Stimulated activated naive CD8-positive, alpha-beta T cell treated with anti-CD3 and anti-CD28 coated beads, Interleukin-15, amount 100 ng/mL, for 72 hours (primary cell): ENCODE measurements around the gene LIPC.

Experiments used
- ATAC-seq: fragments of 150-1000 bp; cut with Tn5 transposase; 2 replicates; pipeline ENCODE4 v1.10.0; 2021; ENCODE audit warnings: mild to moderate bottlenecking, moderate library complexity
- DNase-seq, 2 donors: peaks; one replicate each; pipeline ENCODE4 v3.0.0; 2021 to 2022
- H3K27ac Mint-ChIP-seq, 2 donors: one replicate each; pipeline ENCODE4 v1.8.0; 2022; ENCODE audit warnings: mild to moderate bottlenecking in 2 of 2, mixed read lengths in 2 of 2, moderate library complexity in 2 of 2
- H3K27me3 Mint-ChIP-seq: one replicate; pipeline ENCODE4 v1.8.0; 2022; ENCODE audit warnings: mixed read lengths
- H3K4me1 Mint-ChIP-seq: one replicate; pipeline ENCODE4 v1.8.0; 2022; ENCODE audit warnings: mild to moderate bottlenecking, mixed read lengths
- H3K4me3 Mint-ChIP-seq, 2 donors: one replicate each; pipeline ENCODE4 v1.8.0; 2022; ENCODE audit warnings: mild to moderate bottlenecking in 2 of 2, mixed read lengths in 2 of 2, moderate library complexity in 1 of 2
- H3K9me3 Mint-ChIP-seq, 2 donors: one replicate each; pipeline ENCODE4 v1.8.0; 2022; ENCODE audit warnings: mixed read lengths in 2 of 2

The LIPC gene

GRCh38 chr15:58466566-58466965 is 34.8 kb downstream of the LIPC start:
- Mint-ChIP-seq H3K9me3 (no peaks in the 10 kb centered on the region), H3K4me1 (peaks cover 90% of the 10 kb centered on the region), H3K27ac (no peak overlapping the region), H3K4me3 (peak overlapping the region in 1 of 2 donors; percentile 7), H3K27me3 (no peaks in the 10 kb centered on the region)
- DNase-seq (no peak), ATAC-seq (no peak)

- H3K9me3 Mint-ChIP-seq: no peaks in the 10 kb centered on the region
- no peak for DNase-seq
- peaks cover 89% of the 10 kb centered on the region for H3K4me1 Mint-ChIP-seq
- H3K27ac Mint-ChIP-seq: peak overlapping the region in 1 of 2 donors; percentile 6
- ATAC-seq: no peak
- no peaks in the 10 kb centered on the region for H3K27me3 Mint-ChIP-seq
- peak overlapping the region in 1 of 2 donors; percentile 30 for H3K4me3 Mint-ChIP-seq
Observed at GRCh38 chr15:58467121-58467721, 35.4 kb downstream of the LIPC start.

GRCh38 chr15:58467722-58468423 is 36.1 kb downstream of the LIPC start:
- peak overlapping the region in 1 of 2 donors; percentile 30 for H3K4me3 Mint-ChIP-seq
- DNase-seq: no peak

GRCh38 chr15:58469432-58470353 is 37.9 kb downstream of the LIPC start:
- H3K27me3 Mint-ChIP-seq: no peaks in the 10 kb centered on the region
- H3K9me3 Mint-ChIP-seq: no peaks in the 10 kb centered on the region
- no peak for ATAC-seq
- peaks cover 86% of the 10 kb centered on the region for H3K4me1 Mint-ChIP-seq
- H3K27ac Mint-ChIP-seq: no peak overlapping the region
- peak overlapping the region in 1 of 2 donors; percentile 28 for H3K4me3 Mint-ChIP-seq
- no peak for DNase-seq

More at GRCh38 chr15:58467722-58468423, 36.1 kb downstream of the LIPC start:
- H3K4me1 Mint-ChIP-seq: peaks cover 86% of the 10 kb centered on the region
- H3K9me3 Mint-ChIP-seq: no peaks in the 10 kb centered on the region
- no peaks in the 10 kb centered on the region for H3K27me3 Mint-ChIP-seq
- peak; percentile 55 for ATAC-seq
- H3K27ac Mint-ChIP-seq: peak overlapping the region in 1 of 2 donors; percentile 2

GRCh38 chr15:58471348-58471747 is 39.6 kb downstream of the LIPC start:
- Mint-ChIP-seq H3K9me3 (no peaks in the 10 kb centered on the region), H3K4me3 (peak overlapping the region in 1 of 2 donors; percentile 41), H3K27ac (peak overlapping the region in 1 of 2 donors; percentile 29), H3K4me1 (peaks cover 86% of the 10 kb centered on the region), H3K27me3 (no peaks in the 10 kb centered on the region)
- no peak for ATAC-seq
- no peak for DNase-seq

GRCh38 chr15:58472221-58472620 is 40.4 kb downstream of the LIPC start:
- H3K9me3 Mint-ChIP-seq: no peaks in the 10 kb centered on the region
- ATAC-seq (no peak), DNase-seq (no peak)
- H3K4me1 Mint-ChIP-seq: peaks cover 86% of the 10 kb centered on the region
- H3K27ac Mint-ChIP-seq: no peak overlapping the region
- peak overlapping the region; percentile 36 to 41 for H3K4me3 Mint-ChIP-seq
- H3K27me3 Mint-ChIP-seq: no peaks in the 10 kb centered on the region

- no peaks in the 10 kb centered on the region for H3K27me3 Mint-ChIP-seq
- peaks cover 86% of the 10 kb centered on the region for H3K4me1 Mint-ChIP-seq
- ATAC-seq: peak; percentile 83
- peak overlapping the region; percentile 66 to 79 for H3K4me3 Mint-ChIP-seq
- H3K9me3 Mint-ChIP-seq: no peaks in the 10 kb centered on the region
- peak overlapping the region; percentile 84 to 88 for H3K27ac Mint-ChIP-seq
- DNase-seq: peak; percentile 47 to 69
Observed at GRCh38 chr15:58472821-58473581, 41.2 kb downstream of the LIPC start.

GRCh38 chr15:58473724-58474123 is 41.9 kb downstream of the LIPC start:
- Mint-ChIP-seq H3K4me1 (peaks cover 87% of the 10 kb centered on the region), H3K9me3 (no peaks in the 10 kb centered on the region), H3K4me3 (peak overlapping the region; percentile 66 to 79), H3K27me3 (no peaks in the 10 kb centered on the region), H3K27ac (peak overlapping the region; percentile 84 to 88)
- DNase-seq (peak; percentile 40 to 51), ATAC-seq (peak; percentile 68)

GRCh38 chr15:58474741-58475323 is 43.0 kb downstream of the LIPC start:
- no peak for ATAC-seq
- Mint-ChIP-seq H3K27me3 (no peaks in the 10 kb centered on the region), H3K27ac (peak overlapping the region; percentile 81 to 84), H3K9me3 (no peaks in the 10 kb centered on the region), H3K4me3 (peak overlapping the region; percentile 44 to 79), H3K4me1 (peaks cover 80% of the 10 kb centered on the region)
- DNase-seq: no peak

GRCh38 chr15:58475573-58476524 is 44.1 kb downstream of the LIPC start:
- Mint-ChIP-seq H3K27me3 (no peaks in the 10 kb centered on the region), H3K4me1 (peaks cover 72% of the 10 kb centered on the region), H3K9me3 (no peaks in the 10 kb centered on the region), H3K27ac (peak overlapping the region; percentile 81 to 84), H3K4me3 (peak overlapping the region; percentile 44 to 79)
- ATAC-seq (no peak), DNase-seq (no peak)

GRCh38 chr15:58476525-58477162 is 44.9 kb downstream of the LIPC start:
- Mint-ChIP-seq H3K9me3 (no peaks in the 10 kb centered on the region), H3K27me3 (no peaks in the 10 kb centered on the region), H3K4me1 (peaks cover 69% of the 10 kb centered on the region), H3K4me3 (peak overlapping the region; percentile 30 to 41), H3K27ac (peak overlapping the region; percentile 64 to 86)
- no peak for DNase-seq
- no peak for ATAC-seq

- no peaks in the 10 kb centered on the region for H3K9me3 Mint-ChIP-seq
- peak overlapping the region; percentile 30 to 41 for H3K4me3 Mint-ChIP-seq
- peaks cover 64% of the 10 kb centered on the region for H3K4me1 Mint-ChIP-seq
- ATAC-seq: no peak
- no peaks in the 10 kb centered on the region for H3K27me3 Mint-ChIP-seq
- H3K27ac Mint-ChIP-seq: peak overlapping the region; percentile 64 to 86
- no peak for DNase-seq
Observed at GRCh38 chr15:58477170-58477569, 45.4 kb downstream of the LIPC start.

- Mint-ChIP-seq H3K4me1 (peaks cover 61% of the 10 kb centered on the region), H3K9me3 (peaks cover 0 to 1% of the 10 kb centered on the region in 2 donors), H3K27ac (peak overlapping the region in 1 of 2 donors; percentile 66), H3K4me3 (no peak overlapping the region), H3K27me3 (no peaks in the 10 kb centered on the region)
- DNase-seq (no peak), ATAC-seq (no peak)
Observed at GRCh38 chr15:58478035-58478434, 46.2 kb downstream of the LIPC start.
